NCI-H524 (cell line): Measurements from ENCODE around the gene MECP2.
"Not testable (repeated sequence)": the region's sequence is repeated elsewhere in the genome, so short reads cannot be mapped to it uniquely, and the experiment has no call there.

Experiments
- DNase-seq, 2 experiments: peaks; one replicate each; lab custom pipeline; 2025; lab: John Stamatoyannopoulos, UW

MECP2 gene

GRCh38 chrX:154097589-154098541, at the start of gene MECP2:
Gene MECP2 (minus strand): TSS chrX:154097717.
- DNase-seq = peak; percentile 88 to 96

- not testable (repeated sequence) for DNase-seq
Measured at GRCh38 chrX:154144010-154144409, 46.5 kb upstream of the MECP2 start, which contains the start of gene OPN1LW. Gene OPN1LW (plus strand): TSS chrX:154144243. CDS start chrX:154144284, 41 bp downstream.

- DNase-seq = no peak
Measured at GRCh38 chrX:154142950-154143745, 45.6 kb upstream of the MECP2 start.

GRCh38 chrX:154142386-154142785, 44.9 kb upstream of the MECP2 start:
- no peak for DNase-seq

GRCh38 chrX:154140742-154141141, 43.2 kb upstream of the MECP2 start:
- DNase-seq = no peak

- no peak for DNase-seq
Measured at GRCh38 chrX:154140206-154140605, 42.7 kb upstream of the MECP2 start.

GRCh38 chrX:154138857-154139256, 41.3 kb upstream of the MECP2 start:
- DNase-seq = no peak

GRCh38 chrX:154136627-154137161, 39.2 kb upstream of the MECP2 start:
- peak; percentile 67 to 88 for DNase-seq

- no peak for DNase-seq
Measured at GRCh38 chrX:154135458-154136229, 38.1 kb upstream of the MECP2 start.

- DNase-seq = no peak
Measured at GRCh38 chrX:154132366-154132765, 34.8 kb upstream of the MECP2 start.

GRCh38 chrX:154131955-154132354, 34.4 kb upstream of the MECP2 start:
- DNase-seq = no peak

GRCh38 chrX:154126101-154126500, 28.6 kb upstream of the MECP2 start:
- DNase-seq = no peak

GRCh38 chrX:154125391-154126040, 28.0 kb upstream of the MECP2 start:
- no peak for DNase-seq

- DNase-seq = no peak
Measured at GRCh38 chrX:154123241-154124219, 26.0 kb upstream of the MECP2 start.

- DNase-seq = no peak
Measured at GRCh38 chrX:154121961-154122360, 24.4 kb upstream of the MECP2 start.

GRCh38 chrX:154121207-154121606, 23.7 kb upstream of the MECP2 start:
- DNase-seq = no peak

GRCh38 chrX:154120567-154120966, 23.1 kb upstream of the MECP2 start:
- DNase-seq = no peak

- no peak for DNase-seq
Measured at GRCh38 chrX:154117566-154117965, 20.0 kb upstream of the MECP2 start.

GRCh38 chrX:154116426-154117211, 19.1 kb upstream of the MECP2 start:
- no peak for DNase-seq
